Endothelial cell of umbilical vein (primary cell): ENCODE measurements around the gene CGB2. TPM values are rescaled to one million over a fixed set of nuclear protein-coding genes. Genes with fewer than 3 reads are reported as not detected.

Experiments used
- BruUV-seq: library from RNA; stranded (reverse); fragments of 400-500 nt; replicated peaks from 2 replicates; lab custom pipeline; 2021; lab: Mats Ljungman, UMichigan
- CTCF ChIA-PET: fragments of 300-600, 350-600 bp; sonication (Branson Sonifier 250); formaldehyde crosslinking; loops from one replicate; lab custom pipeline; 2021; ENCODE audit warnings: antibody characterized with exemption, inconsistent platforms; lab: Charles Lee
- POLR2A ChIA-PET: fragments of 300-600, 350-600 bp; sonication (Branson Sonifier 250); formaldehyde crosslinking; loops from one replicate; lab custom pipeline; 2021; ENCODE audit warnings: antibody characterized with exemption, inconsistent platforms; lab: Charles Lee
- DNase-seq: peaks from one replicate; pipeline ENCODE4 v3.0.0-alpha.2; 2011; ENCODE audit warnings: low read depth, low spot score
- FAIRE-seq: peaks from 2 replicates; lab custom pipeline; 2011; peaks lifted over from hg19 to GRCh38; lab: Jason Lieb, UNC
- H2AFZ ChIP-seq: 2 replicates; pipeline ENCODE4 v1.6.0; 2012; ENCODE audit warnings: low read depth, low read length, control low read depth, inconsistent platforms
- H3K27ac ChIP-seq: 2 replicates; pipeline ENCODE4 v1.5.1; 2011; ENCODE audit warnings: low read depth, mild to moderate bottlenecking, control low read depth, low read length, moderate library complexity; ENCODE audit not compliant: insufficient read depth
- H3K27me3 ChIP-seq, 2 experiments: 2 replicates each; pipeline versions ENCODE4 v1.6.0 to v1.6.1; 2011; ENCODE audit warnings: low read length in 2 of 2, mixed read lengths in 1 of 2; ENCODE audit not compliant: control insufficient read depth in 2 of 2, insufficient read depth in 2 of 2
- H3K36me3 ChIP-seq, 2 experiments: 2 replicates in 1 of 2; 3 replicates in 1 of 2; pipeline ENCODE4 v1.5.1; 2011; ENCODE audit warnings: low read length in 2 of 2, mild to moderate bottlenecking in 1 of 2, moderate library complexity in 1 of 2; ENCODE audit not compliant: control insufficient read depth in 2 of 2, insufficient read depth in 2 of 2; ENCODE audit errors: extremely low read depth in 1 of 2
- H3K4me1 ChIP-seq: 3 replicates; pipeline ENCODE4 v1.5.1; 2011; ENCODE audit warnings: mild to moderate bottlenecking, low read length; ENCODE audit not compliant: control insufficient read depth, insufficient read depth; ENCODE audit errors: extremely low read depth
- H3K4me2 ChIP-seq: 2 replicates; pipeline ENCODE4 v1.6.1; 2011; ENCODE audit warnings: low read length, control low read depth, mixed read lengths; ENCODE audit not compliant: insufficient read depth
- H3K4me3 ChIP-seq, 3 experiments: fragments of 200-600 bp in 1 of 3; sonication (generic), shearing (Covaris generic) in 1 of 3; replicated peaks in 1 of 3; 2 replicates each; pipeline ENCODE4 v1.5.1; 2011 to 2016; ENCODE audit warnings: control low read depth in 3 of 3, low read length in 3 of 3, mild to moderate bottlenecking in 2 of 3, inconsistent platforms in 1 of 3, low read depth in 1 of 3, moderate library complexity in 1 of 3; ENCODE audit not compliant: insufficient read depth in 1 of 3
- H3K79me2 ChIP-seq: 2 replicates; pipeline ENCODE4 v1.6.0; 2012; ENCODE audit warnings: low read length, inconsistent platforms; ENCODE audit not compliant: control insufficient read depth, insufficient read depth
- H3K9ac ChIP-seq: replicated peaks from 2 replicates; pipeline ENCODE3; 2011; ENCODE audit warnings: low read length, control low read depth; ENCODE audit not compliant: insufficient read depth; ENCODE audit errors: extremely low read depth
- H3K9me1 ChIP-seq: replicated peaks from 3 replicates; pipeline ENCODE4 v1.6.0; 2011; ENCODE audit warnings: mild to moderate bottlenecking, low read length; ENCODE audit not compliant: control insufficient read depth, insufficient read depth; ENCODE audit errors: extremely low read depth
- H3K9me3 ChIP-seq: replicated peaks from 2 replicates; pipeline ENCODE4 v1.5.1; 2012; ENCODE audit warnings: low read length, inconsistent platforms; ENCODE audit not compliant: control insufficient read depth, insufficient read depth
- H4K20me1 ChIP-seq: replicated peaks from 2 replicates; pipeline ENCODE3; 2011; ENCODE audit warnings: mild to moderate bottlenecking, low read length; ENCODE audit not compliant: control insufficient read depth, insufficient read depth; ENCODE audit errors: extremely low read depth
- CTCF ChIP-seq, 2 donors: IDR thresholded peaks; 1 replicate in 1 of 2; 2 replicates in 1 of 2; pipeline ENCODE4 v1.5.1; 2011; ENCODE audit warnings: low read length in 2 of 2, mild to moderate bottlenecking in 2 of 2, moderate library complexity in 2 of 2, control low read depth in 1 of 2, inconsistent platforms in 1 of 2, low read depth in 1 of 2; ENCODE audit not compliant: insufficient read depth in 1 of 2; ENCODE audit errors: extremely low read depth in 1 of 2
- EZH2 ChIP-seq: IDR thresholded peaks from 2 replicates; pipeline ENCODE4 v1.6.1; 2012; ENCODE audit warnings: borderline replicate concordance, low read depth, mild to moderate bottlenecking, moderate library complexity, low read length, inconsistent platforms; ENCODE audit not compliant: severe bottlenecking
- FOS ChIP-seq: IDR thresholded peaks from 2 replicates; pipeline ENCODE4 v1.6.1; 2011; ENCODE audit warnings: mild to moderate bottlenecking, low read length, moderate library complexity, borderline replicate concordance; ENCODE audit not compliant: insufficient read depth
- GATA2 ChIP-seq: IDR thresholded peaks from 2 replicates; pipeline ENCODE4 v1.7.0; 2011; ENCODE audit warnings: low read depth, mild to moderate bottlenecking, moderate library complexity, mixed read lengths, low read length; ENCODE audit not compliant: insufficient read length, insufficient read depth
- JUN ChIP-seq: IDR thresholded peaks from 2 replicates; pipeline ENCODE4 v1.6.1; 2011; ENCODE audit warnings: borderline replicate concordance, low read depth; ENCODE audit not compliant: insufficient read length, insufficient read depth
- MYC ChIP-seq: IDR thresholded peaks from one replicate; pipeline ENCODE4 v1.6.1; 2011; ENCODE audit warnings: mild to moderate bottlenecking, low read depth, low read length
- POLR2A ChIP-seq: IDR thresholded peaks from 2 replicates; pipeline ENCODE4 v1.6.1; 2012; ENCODE audit warnings: low read depth, mild to moderate bottlenecking, control low read depth, low read length
- POLR2AphosphoS5 ChIP-seq: IDR thresholded peaks from 2 replicates; pipeline ENCODE4 v1.6.1; 2012; ENCODE audit warnings: low read depth, mild to moderate bottlenecking, control low read depth, low read length, moderate library complexity; ENCODE audit not compliant: insufficient read depth
- dilution Hi-C: fragments of 300-500 bp; cut with MboI; formaldehyde crosslinking; loops from one replicate; pipeline ENCODE4 v1.15.0; 2019; ENCODE audit warnings: low sequenced_read_pairs; ENCODE audit not compliant: extremely low pct_ligation_motif_present
- intact Hi-C: fragments of 100-400 bp; cut with micrococcal nuclease; formaldehyde crosslinking; loops from one replicate; pipeline ENCODE4 v1.10.0; 2022
- polyA plus RNA-seq, 4 experiments: library from polyadenylated mRNA; depleted of rRNA in 3 of 4; stranded (reverse) in 3 of 4; unstranded in 1 of 4; fragments of >200 nt; gene quantifications; 2 replicates each; pipeline versions ENCODE4 v1.2.1 to v1.2.3, GENCODE V29; 2011 to 2012; ENCODE audit warnings: missing spikeins in 1 of 4
- total RNA-seq: library from RNA; stranded (reverse); gene quantifications from 2 replicates; pipeline ENCODE4 v1.2.3, GENCODE V29; 2021
- TF ChIP-seq, protein P1 (sequence below): IDR thresholded peaks from 2 replicates; pipeline ENCODE4 v1.6.1; 2011; ENCODE audit not compliant: insufficient read depth, insufficient read length

The CGB2 gene
- total and polyA plus RNA-seq, 2 donors (not counting 3 experiments of a cell fraction or from before 2014, with no cell fraction given) = not detected

DNA sequence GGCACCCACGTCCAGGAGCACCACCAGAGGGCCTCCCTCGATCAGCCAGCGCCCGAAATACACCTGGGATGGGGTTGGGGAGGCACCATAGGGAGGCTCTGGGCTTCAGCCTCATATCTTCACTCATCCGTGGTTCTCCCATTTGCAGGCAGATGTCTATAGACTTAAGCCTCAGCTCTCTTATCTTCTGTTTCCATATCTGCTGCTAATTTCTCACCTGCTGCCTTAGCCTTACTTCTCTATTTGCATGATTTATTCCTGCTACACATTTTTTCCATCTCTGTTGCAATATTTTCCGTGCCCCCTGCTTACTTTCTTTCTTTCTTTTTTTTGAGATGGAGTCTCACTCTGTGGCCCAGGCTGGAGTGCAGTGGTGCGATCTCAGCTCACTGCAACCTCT lies 44.4 kb upstream of the CGB2 start:
- Histone ChIP-seq H3K27ac (no peak overlapping the region), H3K79me2 (peaks cover 18% of the 10 kb centered on the region), H3K4me2 (no peak overlapping the region), H3K4me3 (no peak overlapping the region), H2AFZ (no peak overlapping the region), H3K4me1 (peaks cover 7% of the 10 kb centered on the region), H4K20me1 (no peaks in the 10 kb centered on the region), H3K9me1 (no peaks in the 10 kb centered on the region), H3K9me3 (no peaks in the 10 kb centered on the region), H3K27me3 (no peaks in the 10 kb centered on the region), H3K9ac (no peak overlapping the region), H3K36me3 (peaks cover 0 to 9% of the 10 kb centered on the region in 2 experiments)
- FAIRE-seq = no peak
- dilution Hi-C loops (no loop called here), intact Hi-C loops (no loop called here)
- POLR2A ChIA-PET = interaction anchor here (0.5 kb wide), 1 partner anchor 162 kb away, joined by 4 read pairs; no protein-coding TSS in a partner anchor
- CTCF ChIA-PET = interaction anchor here (1.5 to 1.9 kb wide), 3 partner anchors 9 to 16 kb away, joined by 6 to 12 read pairs (median 7); no protein-coding TSS in a partner anchor
- no peak for DNase-seq
- no peak for TF ChIP-seq MYC
- no peak for TF ChIP-seq EZH2
- TF ChIP-seq POLR2AphosphoS5 = no peak
- no peak for TF ChIP-seq POLR2A
- TF ChIP-seq, protein P1, sequence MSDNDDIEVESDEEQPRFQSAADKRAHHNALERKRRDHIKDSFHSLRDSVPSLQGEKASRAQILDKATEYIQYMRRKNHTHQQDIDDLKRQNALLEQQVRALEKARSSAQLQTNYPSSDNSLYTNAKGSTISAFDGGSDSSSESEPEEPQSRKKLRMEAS = no peak
- no peak for TF ChIP-seq GATA2
- no peak for TF ChIP-seq JUN
- TF ChIP-seq FOS = no peak
- TF ChIP-seq CTCF (IDR thresholded peaks at IDR 0.05; ENCODE audit: extremely low read depth in 1 of 2, insufficient read depth in 1 of 2, low read depth in 1 of 2, low read length in 2 of 2) = no peak
- no TSS peak for BruUV-seq
